ENCODE data around the gene LRRIQ3.

LRRIQ3 gene

DNA sequence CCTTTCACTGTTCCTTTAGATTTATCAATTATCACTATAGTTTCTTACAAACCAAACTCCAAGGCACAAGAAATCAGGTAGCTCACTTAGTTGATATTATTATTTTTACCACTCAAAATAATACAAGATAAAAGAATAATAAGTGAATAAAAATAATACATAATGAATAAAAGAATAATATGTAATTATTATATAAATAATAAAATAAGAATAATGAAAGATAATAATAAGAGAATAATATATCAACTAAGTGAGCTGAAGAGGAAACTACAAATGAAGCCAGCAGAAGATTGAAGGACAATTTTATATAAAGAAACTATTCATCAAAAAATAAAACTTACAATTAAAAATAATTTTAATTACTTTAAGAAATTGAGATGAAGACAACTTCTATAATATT is 90.6 kb downstream of the LRRIQ3 start:
- DNase-seq (ENCODE audit: low spot score), result no peak

GRCh38 chr1:74091371-74091770 is 106.6 kb downstream of the LRRIQ3 start:
- no peak for DNase-seq (ENCODE audit: low spot score)

DNA sequence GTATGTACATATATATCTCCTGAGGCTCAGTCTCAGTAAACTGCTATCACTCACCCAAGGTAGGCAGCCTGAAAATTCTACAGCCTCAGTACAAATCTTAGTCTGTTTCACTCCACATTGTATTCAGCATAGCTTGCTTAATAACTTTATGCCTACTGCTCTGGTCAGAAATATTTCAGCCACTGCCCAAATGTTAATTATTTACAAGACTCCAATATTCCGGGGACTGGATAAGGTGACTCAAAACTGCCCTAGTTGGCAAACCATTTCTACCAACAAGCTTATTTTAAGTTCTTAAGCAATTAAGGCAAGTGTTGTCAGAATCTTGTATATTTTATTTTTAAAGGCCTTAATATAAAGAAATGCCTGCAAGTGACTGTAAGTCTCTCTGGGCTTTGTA is 114.8 kb downstream of the LRRIQ3 start:
- DNase-seq (ENCODE audit: low spot score), result no peak

GRCh38 chr1:74065081-74065480 is 132.9 kb downstream of the LRRIQ3 start:
- DNase-seq (ENCODE audit: low spot score), result no peak

DNA sequence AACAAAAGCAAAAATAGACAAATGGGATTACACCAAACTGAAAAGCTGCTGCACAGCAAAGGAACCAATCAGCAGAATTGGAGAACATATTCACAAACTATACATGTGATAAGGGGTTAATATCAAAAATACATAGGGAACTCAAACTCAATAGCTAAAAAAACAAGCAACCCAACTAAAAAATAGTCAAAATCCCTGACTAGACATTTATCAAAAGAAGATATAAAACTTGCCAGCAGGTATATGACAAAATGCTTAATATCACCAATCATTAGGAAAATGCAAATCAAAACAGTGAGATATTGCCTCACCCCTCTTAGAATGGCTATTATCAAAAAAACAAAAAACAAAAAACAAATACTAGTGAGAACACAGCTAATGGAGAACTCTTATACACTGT is 140.3 kb downstream of the LRRIQ3 start:
- no peak for DNase-seq (ENCODE audit: low spot score)

DNA sequence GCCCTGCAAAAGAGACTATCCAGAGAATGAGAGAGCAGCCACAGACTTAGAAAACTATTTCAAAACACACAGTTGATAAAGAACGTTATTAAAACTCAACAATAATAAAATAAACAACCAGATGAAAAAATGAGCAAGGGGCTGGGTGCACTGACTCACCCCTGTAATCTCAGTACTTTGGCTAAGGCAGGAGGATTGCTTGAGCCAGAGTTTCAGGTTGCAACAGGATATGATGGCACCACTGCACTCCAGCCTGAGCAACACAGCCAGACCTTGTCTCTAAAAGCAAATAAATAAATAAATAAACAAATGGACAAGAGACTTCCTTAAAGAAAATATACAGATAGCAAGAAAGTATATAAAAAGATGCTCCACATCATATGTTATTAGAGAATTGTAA is 144.6 kb downstream of the LRRIQ3 start:
- DNase-seq (ENCODE audit: low spot score), result no peak

- no peak for DNase-seq (ENCODE audit: low spot score)
Observed at GRCh38 chr1:74050386-74050785, 147.6 kb downstream of the LRRIQ3 start.

DNA sequence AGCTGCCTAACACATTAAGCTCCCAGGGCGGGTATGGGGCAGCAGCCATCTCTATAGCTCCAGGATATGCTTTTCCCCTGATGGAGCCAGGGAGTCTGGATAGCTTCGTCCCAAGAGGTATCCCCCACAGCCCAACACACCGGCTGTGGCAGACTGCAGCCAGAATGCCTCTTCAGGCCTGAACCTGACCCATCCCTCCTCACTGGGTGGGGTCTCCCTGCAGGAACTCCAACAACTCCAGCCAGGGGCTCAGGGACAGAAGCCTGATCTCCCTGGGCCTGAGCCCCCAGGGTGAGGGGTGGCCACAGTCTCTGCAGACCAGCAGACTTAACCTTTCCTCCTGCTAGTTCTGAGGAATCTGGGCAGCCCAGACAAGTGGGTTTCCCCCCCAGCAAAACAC is 159.9 kb downstream of the LRRIQ3 start:
- DNase-seq (ENCODE audit: low spot score), result no peak

GRCh38 chr1:74012583-74012982 is 185.4 kb downstream of the LRRIQ3 start:
- no peak for DNase-seq (ENCODE audit: low spot score)

DNA sequence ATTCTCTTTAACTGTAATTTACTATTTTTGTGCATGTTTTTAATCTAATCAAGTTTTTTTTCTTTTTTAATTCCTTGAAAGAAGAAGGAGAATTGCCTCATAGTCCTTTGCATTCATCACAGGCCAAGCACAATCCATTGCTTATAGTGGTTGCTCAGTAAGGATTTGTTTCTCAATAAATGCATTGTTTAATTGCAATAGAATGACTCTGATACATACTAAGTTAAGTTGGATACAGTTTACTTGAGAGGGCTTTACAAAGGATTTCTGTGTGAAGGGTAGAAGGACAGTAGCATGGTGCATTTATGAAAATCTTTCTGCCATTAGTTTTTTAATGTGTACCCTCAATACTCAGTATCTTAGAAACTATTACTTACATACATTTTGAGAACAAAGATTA is 186.2 kb downstream of the LRRIQ3 start:
- DNase-seq (ENCODE audit: low spot score), result no peak

- DNase-seq (ENCODE audit: low spot score), result no peak
Observed at GRCh38 chr1:74010206-74010605, 187.8 kb downstream of the LRRIQ3 start.

GRCh38 chr1:74005533-74005932 is 192.4 kb downstream of the LRRIQ3 start:
- no peak for DNase-seq (ENCODE audit: low spot score)

GRCh38 chr1:74003806-74004205 is 194.2 kb downstream of the LRRIQ3 start:
- no peak for DNase-seq (ENCODE audit: low spot score)

GRCh38 chr1:73998348-73998959 is 199.5 kb downstream of the LRRIQ3 start:
- DNase-seq (ENCODE audit: low spot score), result no peak

DNA sequence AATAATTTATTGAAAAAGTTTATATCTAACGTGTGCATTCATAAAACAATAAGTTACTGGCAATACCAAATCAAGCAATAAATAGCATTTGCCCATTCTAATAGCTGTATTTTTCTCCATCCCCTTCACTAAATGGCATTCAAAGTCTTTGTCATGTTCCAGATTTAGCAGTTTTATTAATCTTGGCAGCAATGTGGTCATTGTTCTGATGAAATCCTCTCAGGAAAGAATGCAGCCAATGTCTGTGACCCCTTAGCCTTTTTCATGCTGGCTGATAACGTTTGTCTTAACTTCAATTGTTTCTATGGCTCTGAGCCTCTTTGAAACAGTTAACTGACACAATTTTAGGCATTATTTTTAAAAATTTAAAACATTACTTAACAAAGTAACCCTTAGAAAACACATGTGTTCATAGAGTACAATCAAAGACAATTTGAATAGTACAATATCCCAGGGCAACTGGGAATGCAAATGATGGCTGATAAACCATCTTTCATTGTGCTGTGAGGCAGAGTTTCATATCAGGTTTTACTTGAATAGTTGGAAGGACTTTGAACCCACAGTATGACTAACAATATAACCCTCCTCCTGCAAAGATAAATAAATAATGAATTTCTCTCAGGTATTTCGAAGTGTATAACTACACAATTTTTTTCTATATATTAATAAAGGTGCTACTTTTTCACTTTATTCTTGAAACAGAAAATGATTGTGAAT is 217.5 kb downstream of the LRRIQ3 start:
- no peak for DNase-seq (ENCODE audit: low spot score)

DNA sequence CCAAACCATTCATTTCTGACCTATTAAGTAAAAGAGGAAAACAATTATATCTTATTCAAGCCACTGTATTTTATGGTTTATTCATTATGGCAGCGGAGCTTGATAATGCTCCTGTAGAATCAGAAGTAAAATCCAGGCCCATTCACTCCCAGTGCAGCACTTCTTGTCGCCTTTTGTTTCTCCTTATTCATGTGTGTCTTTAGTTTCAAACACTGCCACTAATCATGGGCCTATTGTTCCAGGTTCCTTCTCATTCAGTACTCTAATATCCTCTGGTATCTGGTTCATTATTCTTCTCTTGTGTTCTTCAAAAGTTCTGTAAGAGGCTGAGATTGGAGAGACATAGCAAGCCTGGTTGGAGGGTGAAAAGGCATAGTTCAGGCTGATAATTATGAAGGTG is 218.3 kb downstream of the LRRIQ3 start:
- no peak for DNase-seq (ENCODE audit: low spot score)

DNA sequence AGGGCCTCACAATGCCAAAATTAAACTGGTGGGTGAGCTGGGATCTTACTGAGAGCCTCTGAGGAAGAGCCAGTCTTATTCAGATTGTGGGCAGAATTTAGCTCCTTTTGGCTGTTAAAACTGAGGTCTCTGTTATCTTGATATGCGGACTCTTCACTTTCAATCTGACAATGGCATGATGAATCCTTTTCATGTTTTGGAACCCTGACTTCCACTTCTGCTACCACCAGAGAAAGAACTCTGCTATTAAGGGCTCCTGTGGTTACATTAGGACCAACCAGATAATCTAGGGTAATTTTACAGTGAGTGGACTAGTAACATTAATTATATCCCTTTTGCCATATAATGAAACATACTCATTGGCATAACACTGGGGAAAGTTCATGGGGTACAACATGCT is 219.0 kb downstream of the LRRIQ3 start:
- DNase-seq (ENCODE audit: low spot score), result no peak
